HL-60 (cell line): Measurements from ENCODE around the gene MAP3K10.

Source experiments
- DNase-seq, 2 experiments: peaks; one replicate each; pipeline ENCODE4 v3.0.0-alpha.2; 2010 to 2020; ENCODE audit warnings: low read depth in 1 of 2, low spot score in 1 of 2
- H3K27ac ChIP-seq: fragments of 250-450 bp; sonication (Bioruptor Pico); replicated peaks from 2 replicates; pipeline ENCODE4 v1.5.1; 2020; ENCODE audit warnings: mild to moderate bottlenecking, moderate library complexity
- H3K27me3 ChIP-seq: fragments of 250-450 bp; sonication (Bioruptor Pico); 2 replicates; pipeline ENCODE4 v1.5.1; 2021; ENCODE audit warnings: mild to moderate bottlenecking, moderate library complexity; ENCODE audit not compliant: insufficient read depth, poor library complexity, severe bottlenecking
- H3K4me3 ChIP-seq: replicated peaks from 2 replicates; pipeline ENCODE4 v1.5.1; 2011; ENCODE audit warnings: mild to moderate bottlenecking, control low read depth, low read length; ENCODE audit not compliant: insufficient read depth
- GABPA ChIP-seq: IDR thresholded peaks from 2 replicates; pipeline ENCODE4 v1.6.1; 2012; ENCODE audit warnings: low read depth
- POLR2AphosphoS5 ChIP-seq: IDR thresholded peaks from 2 replicates; pipeline ENCODE4 v1.6.1; 2012; ENCODE audit warnings: low read depth
- SPI1 ChIP-seq: IDR thresholded peaks from 2 replicates; pipeline ENCODE4 v1.6.1; 2012; ENCODE audit warnings: low read depth, mild to moderate bottlenecking, borderline replicate concordance
- TF ChIP-seq, protein P1 (sequence below): IDR thresholded peaks from 2 replicates; pipeline ENCODE4 v1.6.1; 2012; ENCODE audit warnings: low read depth; ENCODE audit not compliant: insufficient replicate concordance
- TF ChIP-seq, protein P2 (sequence below): IDR thresholded peaks from one replicate; pipeline ENCODE4 v1.5.1; 2011; ENCODE audit warnings: low read length, control low read depth, inconsistent platforms; ENCODE audit not compliant: insufficient read depth

MAP3K10 gene

DNA sequence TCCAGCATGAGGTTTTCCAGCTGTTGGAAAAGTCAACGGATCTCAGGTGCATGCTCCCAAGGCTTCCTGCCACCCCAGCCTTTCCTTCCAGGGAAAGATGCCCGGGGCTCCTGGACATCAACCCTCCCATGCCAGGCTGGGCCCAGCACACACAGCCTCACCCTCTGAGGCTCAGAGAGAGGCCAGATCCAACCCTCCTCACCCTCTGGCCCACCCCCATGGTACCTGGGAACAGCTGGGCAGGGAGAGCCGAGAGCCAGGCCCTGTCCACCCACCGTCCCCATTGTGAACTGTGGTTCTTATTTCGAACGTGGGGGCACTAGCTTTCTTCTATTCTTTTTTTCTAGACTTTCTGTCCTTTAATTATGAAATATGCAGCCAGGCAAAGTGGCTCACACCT is 45.1 kb downstream of the MAP3K10 start:
- TF ChIP-seq, protein P1, sequence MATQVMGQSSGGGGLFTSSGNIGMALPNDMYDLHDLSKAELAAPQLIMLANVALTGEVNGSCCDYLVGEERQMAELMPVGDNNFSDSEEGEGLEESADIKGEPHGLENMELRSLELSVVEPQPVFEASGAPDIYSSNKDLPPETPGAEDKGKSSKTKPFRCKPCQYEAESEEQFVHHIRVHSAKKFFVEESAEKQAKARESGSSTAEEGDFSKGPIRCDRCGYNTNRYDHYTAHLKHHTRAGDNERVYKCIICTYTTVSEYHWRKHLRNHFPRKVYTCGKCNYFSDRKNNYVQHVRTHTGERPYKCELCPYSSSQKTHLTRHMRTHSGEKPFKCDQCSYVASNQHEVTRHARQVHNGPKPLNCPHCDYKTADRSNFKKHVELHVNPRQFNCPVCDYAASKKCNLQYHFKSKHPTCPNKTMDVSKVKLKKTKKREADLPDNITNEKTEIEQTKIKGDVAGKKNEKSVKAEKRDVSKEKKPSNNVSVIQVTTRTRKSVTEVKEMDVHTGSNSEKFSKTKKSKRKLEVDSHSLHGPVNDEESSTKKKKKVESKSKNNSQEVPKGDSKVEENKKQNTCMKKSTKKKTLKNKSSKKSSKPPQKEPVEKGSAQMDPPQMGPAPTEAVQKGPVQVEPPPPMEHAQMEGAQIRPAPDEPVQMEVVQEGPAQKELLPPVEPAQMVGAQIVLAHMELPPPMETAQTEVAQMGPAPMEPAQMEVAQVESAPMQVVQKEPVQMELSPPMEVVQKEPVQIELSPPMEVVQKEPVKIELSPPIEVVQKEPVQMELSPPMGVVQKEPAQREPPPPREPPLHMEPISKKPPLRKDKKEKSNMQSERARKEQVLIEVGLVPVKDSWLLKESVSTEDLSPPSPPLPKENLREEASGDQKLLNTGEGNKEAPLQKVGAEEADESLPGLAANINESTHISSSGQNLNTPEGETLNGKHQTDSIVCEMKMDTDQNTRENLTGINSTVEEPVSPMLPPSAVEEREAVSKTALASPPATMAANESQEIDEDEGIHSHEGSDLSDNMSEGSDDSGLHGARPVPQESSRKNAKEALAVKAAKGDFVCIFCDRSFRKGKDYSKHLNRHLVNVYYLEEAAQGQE, result no peak
- TF ChIP-seq POLR2AphosphoS5, result no peak
- TF ChIP-seq SPI1, result no peak
- TF ChIP-seq, protein P2, sequence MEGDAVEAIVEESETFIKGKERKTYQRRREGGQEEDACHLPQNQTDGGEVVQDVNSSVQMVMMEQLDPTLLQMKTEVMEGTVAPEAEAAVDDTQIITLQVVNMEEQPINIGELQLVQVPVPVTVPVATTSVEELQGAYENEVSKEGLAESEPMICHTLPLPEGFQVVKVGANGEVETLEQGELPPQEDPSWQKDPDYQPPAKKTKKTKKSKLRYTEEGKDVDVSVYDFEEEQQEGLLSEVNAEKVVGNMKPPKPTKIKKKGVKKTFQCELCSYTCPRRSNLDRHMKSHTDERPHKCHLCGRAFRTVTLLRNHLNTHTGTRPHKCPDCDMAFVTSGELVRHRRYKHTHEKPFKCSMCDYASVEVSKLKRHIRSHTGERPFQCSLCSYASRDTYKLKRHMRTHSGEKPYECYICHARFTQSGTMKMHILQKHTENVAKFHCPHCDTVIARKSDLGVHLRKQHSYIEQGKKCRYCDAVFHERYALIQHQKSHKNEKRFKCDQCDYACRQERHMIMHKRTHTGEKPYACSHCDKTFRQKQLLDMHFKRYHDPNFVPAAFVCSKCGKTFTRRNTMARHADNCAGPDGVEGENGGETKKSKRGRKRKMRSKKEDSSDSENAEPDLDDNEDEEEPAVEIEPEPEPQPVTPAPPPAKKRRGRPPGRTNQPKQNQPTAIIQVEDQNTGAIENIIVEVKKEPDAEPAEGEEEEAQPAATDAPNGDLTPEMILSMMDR, result no peak
- TF ChIP-seq GABPA, result no peak
- Histone ChIP-seq H3K27ac (no peak overlapping the region), H3K27me3 (no peaks in the 10 kb centered on the region), H3K4me3 (no peak overlapping the region)
- DNase-seq, result no peak

DNA sequence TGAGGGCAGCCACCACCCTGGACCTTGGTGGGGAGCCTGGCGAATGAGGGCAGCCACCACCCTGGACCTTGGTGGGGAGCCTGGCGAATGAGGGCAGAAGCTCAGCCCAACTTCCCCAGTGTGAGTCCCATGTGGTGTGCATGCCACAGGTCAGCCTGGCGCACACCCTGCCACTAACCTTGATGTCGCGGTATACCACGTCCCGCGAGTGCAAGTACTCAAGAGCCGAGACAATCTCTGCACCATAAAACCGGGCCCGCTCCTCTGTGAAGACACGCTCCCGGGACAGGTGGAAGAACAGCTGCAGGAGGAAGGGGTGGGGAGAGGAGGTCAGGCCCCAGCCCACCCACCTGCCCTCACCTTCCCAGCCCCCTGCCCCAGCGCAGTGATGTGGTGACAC is 46.6 kb downstream of the MAP3K10 start:
- H3K27me3 ChIP-seq, result no peaks in the 10 kb centered on the region
- H3K4me3 ChIP-seq, result no peak overlapping the region
- H3K27ac ChIP-seq, result no peak overlapping the region
- TF ChIP-seq POLR2AphosphoS5 (no peak), GABPA (no peak), SPI1 (no peak)
- TF ChIP-seq, protein P2, result no peak
- TF ChIP-seq, protein P1, result no peak
- no peak for DNase-seq

DNA sequence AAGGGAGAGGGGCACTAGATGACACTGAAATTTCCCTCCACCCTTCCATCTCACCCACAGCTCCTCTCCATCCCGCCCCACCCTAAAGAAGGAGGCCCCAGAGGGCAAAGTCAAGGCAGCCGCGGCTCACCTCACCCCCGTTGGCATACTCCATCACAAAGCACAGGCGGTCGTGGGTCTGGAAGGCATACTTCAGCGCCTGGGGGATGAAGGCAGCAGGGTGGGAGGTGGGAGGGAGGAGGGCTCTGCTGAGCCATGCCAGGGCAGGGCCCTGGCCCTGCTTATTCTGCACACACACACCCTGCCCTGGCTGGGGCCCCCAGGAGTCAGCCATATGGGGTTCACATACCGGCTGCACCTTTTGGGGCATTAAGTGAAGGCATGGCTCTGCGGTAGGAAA is 47.5 kb downstream of the MAP3K10 start:
- H3K27ac ChIP-seq, result no peak overlapping the region

DNA sequence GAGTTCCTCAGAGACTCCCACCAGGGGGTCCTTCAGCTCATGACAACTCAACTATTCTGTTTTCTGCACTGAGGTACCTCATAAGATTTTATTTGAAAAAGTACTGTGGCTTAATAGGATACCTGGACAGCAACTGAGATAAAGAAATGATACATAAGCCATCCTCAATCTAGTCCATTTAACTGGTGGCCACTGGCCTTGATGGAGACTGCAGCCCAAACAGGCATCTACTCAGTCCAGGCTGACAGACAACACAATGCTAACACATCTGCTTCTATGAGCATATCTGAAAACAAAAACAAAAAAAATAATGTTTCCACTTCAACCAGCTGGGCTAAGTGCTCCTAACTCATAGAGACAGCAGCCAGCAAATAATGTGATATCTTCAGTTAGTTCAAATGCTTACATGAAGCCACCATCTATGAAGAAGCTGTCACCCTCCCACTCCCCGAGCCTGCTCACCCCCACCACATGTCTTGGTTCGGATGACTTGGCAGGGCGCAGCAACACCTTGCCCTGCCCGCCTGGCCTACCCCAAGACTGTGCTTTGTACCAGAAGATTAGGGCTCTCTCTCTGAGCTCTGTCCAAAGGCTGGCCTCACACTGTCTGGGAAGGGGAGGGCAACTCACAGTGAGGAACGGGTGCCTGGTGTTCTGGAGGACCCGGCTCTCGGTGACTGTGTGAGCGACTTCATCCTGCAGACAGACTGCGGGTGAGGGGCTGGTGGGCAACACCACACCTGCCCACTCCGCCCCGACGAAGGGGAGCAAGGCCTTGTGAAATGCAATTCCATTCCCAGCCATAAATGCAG is 48.4 kb downstream of the MAP3K10 start:
- TF ChIP-seq, protein P2, result no peak

More for the DNA sequence above, 47.5 kb downstream of the MAP3K10 start:
- no peak overlapping the region for H3K4me3 ChIP-seq
- DNase-seq, result no peak
- H3K27me3 ChIP-seq, result no peaks in the 10 kb centered on the region
- TF ChIP-seq SPI1, result no peak

More for the DNA sequence above, 48.4 kb downstream of the MAP3K10 start:
- H3K27me3 ChIP-seq, result no peaks in the 10 kb centered on the region
- DNase-seq, result no peak
- no peak overlapping the region for H3K4me3 ChIP-seq
- H3K27ac ChIP-seq, result no peak overlapping the region
